Activated T-cell treated with anti-CD3 and anti-CD28 coated beads, Interleukin-2, amount 50 U/mL, for 72 hours (primary cell): ENCODE results near the gene NHS. TPM values are rescaled to one million over a fixed set of nuclear protein-coding genes. Genes with fewer than 3 reads are reported as not detected.

Experiments
- ATAC-seq, 2 donors: fragments of 150-1000 bp; cut with Tn5 transposase; replicated peaks in 1 of 2; 2 replicates each; pipeline ENCODE4 v1.10.0; 2021; ENCODE audit warnings: moderate library complexity in 2 of 2, mild to moderate bottlenecking in 1 of 2
- DNase-seq, 2 donors: peaks; one replicate each; pipeline ENCODE4 v3.0.0; 2021 to 2022; ENCODE audit warnings: mixed read lengths in 1 of 2
- H3K27ac Mint-ChIP-seq: one replicate; pipeline ENCODE4 v1.8.0; 2022; ENCODE audit warnings: mild to moderate bottlenecking, moderate library complexity, mixed read lengths
- H3K27me3 Mint-ChIP-seq: one replicate; pipeline ENCODE4 v1.8.0; 2022; ENCODE audit warnings: low read depth, mixed read lengths
- H3K36me3 Mint-ChIP-seq, 2 donors: one replicate each; pipeline ENCODE4 v1.8.0; 2022; ENCODE audit warnings: mixed read lengths in 2 of 2, mild to moderate bottlenecking in 1 of 2; ENCODE audit not compliant: insufficient read depth in 2 of 2
- H3K4me1 Mint-ChIP-seq: one replicate; pipeline ENCODE4 v1.8.0; 2022; ENCODE audit warnings: low read depth, mixed read lengths
- H3K4me3 Mint-ChIP-seq, 2 donors: one replicate each; pipeline ENCODE4 v1.8.0; 2022; ENCODE audit warnings: mild to moderate bottlenecking in 2 of 2, mixed read lengths in 2 of 2, moderate library complexity in 2 of 2
- H3K9me3 Mint-ChIP-seq, 2 donors: one replicate each; pipeline ENCODE4 v1.8.0; 2022; ENCODE audit warnings: mixed read lengths in 2 of 2
- total RNA-seq, 2 donors: library from RNA; stranded (reverse); gene quantifications; one replicate each; pipeline ENCODE4 v1.2.3, GENCODE V29; 2022

Gene NHS
- total RNA-seq, 2 donors from 2014 or later = 6.6 to 11.4 TPM

- no peaks in the 10 kb centered on the region for H3K9me3 Mint-ChIP-seq
Observed at GRCh38 chrX:17465201-17465600, 90.2 kb downstream of the NHS start.

GRCh38 chrX:17465802-17466201 lies 90.8 kb downstream of the NHS start:
- Mint-ChIP-seq H3K27me3 (peaks cover 13% of the 10 kb centered on the region), H3K9me3 (no peaks in the 10 kb centered on the region), H3K36me3 (no peaks in the 10 kb centered on the region), H3K27ac (no peak overlapping the region), H3K4me3 (no peak overlapping the region), H3K4me1 (no peaks in the 10 kb centered on the region)
- DNase-seq (no peak), ATAC-seq (no peak)

More at GRCh38 chrX:17465201-17465600, 90.2 kb downstream of the NHS start:
- no peaks in the 10 kb centered on the region for H3K4me1 Mint-ChIP-seq
- DNase-seq = no peak
- no peaks in the 10 kb centered on the region for H3K36me3 Mint-ChIP-seq
- H3K4me3 Mint-ChIP-seq = no peak overlapping the region
- peaks cover 19% of the 10 kb centered on the region for H3K27me3 Mint-ChIP-seq
- no peak for ATAC-seq
- no peak overlapping the region for H3K27ac Mint-ChIP-seq

GRCh38 chrX:17470136-17470535 lies 95.1 kb downstream of the NHS start:
- DNase-seq (no peak), ATAC-seq (no peak)
- no peak overlapping the region for H3K27ac Mint-ChIP-seq
- no peaks in the 10 kb centered on the region for H3K9me3 Mint-ChIP-seq
- no peaks in the 10 kb centered on the region for H3K27me3 Mint-ChIP-seq
- no peak overlapping the region for H3K4me3 Mint-ChIP-seq
- H3K4me1 Mint-ChIP-seq = no peaks in the 10 kb centered on the region
- no peaks in the 10 kb centered on the region for H3K36me3 Mint-ChIP-seq

- Mint-ChIP-seq H3K36me3 (no peaks in the 10 kb centered on the region), H3K4me1 (no peaks in the 10 kb centered on the region), H3K4me3 (no peak overlapping the region), H3K27me3 (peaks cover 7% of the 10 kb centered on the region), H3K27ac (no peak overlapping the region), H3K9me3 (no peaks in the 10 kb centered on the region)
- DNase-seq (no peak), ATAC-seq (no peak)
Observed at GRCh38 chrX:17471121-17471520, 96.1 kb downstream of the NHS start.

- DNase-seq (no peak), ATAC-seq (no peak)
- Mint-ChIP-seq H3K4me3 (no peak overlapping the region), H3K27me3 (peaks cover 11% of the 10 kb centered on the region), H3K9me3 (no peaks in the 10 kb centered on the region), H3K36me3 (no peaks in the 10 kb centered on the region), H3K27ac (no peak overlapping the region), H3K4me1 (no peaks in the 10 kb centered on the region)
Observed at GRCh38 chrX:17471861-17472260, 96.9 kb downstream of the NHS start.

- Mint-ChIP-seq H3K27ac (no peak overlapping the region), H3K27me3 (peaks cover 11% of the 10 kb centered on the region), H3K4me1 (no peaks in the 10 kb centered on the region), H3K36me3 (no peaks in the 10 kb centered on the region), H3K9me3 (no peaks in the 10 kb centered on the region), H3K4me3 (no peak overlapping the region)
- DNase-seq (no peak), ATAC-seq (no peak)
Observed at GRCh38 chrX:17472424-17472823, 97.4 kb downstream of the NHS start.

- Mint-ChIP-seq H3K4me1 (no peaks in the 10 kb centered on the region), H3K4me3 (no peak overlapping the region), H3K9me3 (no peaks in the 10 kb centered on the region), H3K27ac (no peak overlapping the region), H3K27me3 (peaks cover 11% of the 10 kb centered on the region), H3K36me3 (no peaks in the 10 kb centered on the region)
- DNase-seq = no peak
- ATAC-seq = no peak
Observed at GRCh38 chrX:17473021-17473420, 98.0 kb downstream of the NHS start.

GRCh38 chrX:17474892-17475291 lies 99.9 kb downstream of the NHS start:
- Mint-ChIP-seq H3K27me3 (peaks cover 18% of the 10 kb centered on the region), H3K27ac (no peak overlapping the region), H3K4me3 (no peak overlapping the region), H3K4me1 (no peaks in the 10 kb centered on the region), H3K36me3 (no peaks in the 10 kb centered on the region), H3K9me3 (no peaks in the 10 kb centered on the region)
- ATAC-seq = no peak
- DNase-seq = no peak

- Mint-ChIP-seq H3K4me1 (no peaks in the 10 kb centered on the region), H3K4me3 (no peak overlapping the region), H3K9me3 (no peaks in the 10 kb centered on the region), H3K36me3 (no peaks in the 10 kb centered on the region), H3K27ac (no peak overlapping the region), H3K27me3 (peaks cover 19% of the 10 kb centered on the region)
- no peak for ATAC-seq
- DNase-seq = no peak
Observed at GRCh38 chrX:17475449-17476217, 100.6 kb downstream of the NHS start.

- H3K27ac Mint-ChIP-seq = no peak overlapping the region
- DNase-seq (no peak), ATAC-seq (no peak)
- H3K4me1 Mint-ChIP-seq = no peaks in the 10 kb centered on the region
- H3K27me3 Mint-ChIP-seq = peaks cover 19% of the 10 kb centered on the region
- no peaks in the 10 kb centered on the region for H3K36me3 Mint-ChIP-seq
- no peaks in the 10 kb centered on the region for H3K9me3 Mint-ChIP-seq
- H3K4me3 Mint-ChIP-seq = no peak overlapping the region
Observed at GRCh38 chrX:17476411-17476810, 101.4 kb downstream of the NHS start.

GRCh38 chrX:17481086-17481485 lies 106.1 kb downstream of the NHS start:
- ATAC-seq = no peak
- no peak overlapping the region for H3K27ac Mint-ChIP-seq
- no peak overlapping the region for H3K4me3 Mint-ChIP-seq
- H3K36me3 Mint-ChIP-seq = no peaks in the 10 kb centered on the region
- H3K4me1 Mint-ChIP-seq = no peaks in the 10 kb centered on the region
- H3K27me3 Mint-ChIP-seq = peaks cover 13% of the 10 kb centered on the region
- DNase-seq = no peak
- no peaks in the 10 kb centered on the region for H3K9me3 Mint-ChIP-seq

- DNase-seq (no peak), ATAC-seq (no peak)
- Mint-ChIP-seq H3K36me3 (no peaks in the 10 kb centered on the region), H3K4me3 (no peak overlapping the region), H3K4me1 (no peaks in the 10 kb centered on the region), H3K27me3 (peaks cover 4% of the 10 kb centered on the region), H3K27ac (no peak overlapping the region), H3K9me3 (no peaks in the 10 kb centered on the region)
Observed at GRCh38 chrX:17484592-17484991, 109.6 kb downstream of the NHS start.

- Mint-ChIP-seq H3K4me1 (no peaks in the 10 kb centered on the region), H3K27me3 (no peaks in the 10 kb centered on the region), H3K4me3 (no peak overlapping the region), H3K9me3 (no peaks in the 10 kb centered on the region), H3K36me3 (no peaks in the 10 kb centered on the region), H3K27ac (no peak overlapping the region)
- DNase-seq (no peak), ATAC-seq (no peak)
Observed at GRCh38 chrX:17485391-17485790, 110.4 kb downstream of the NHS start.

- ATAC-seq = no peak
- no peak for DNase-seq
- H3K27ac Mint-ChIP-seq = no peak overlapping the region
- H3K9me3 Mint-ChIP-seq = peaks cover 2 to 5% of the 10 kb centered on the region in 2 donors
- H3K36me3 Mint-ChIP-seq = no peaks in the 10 kb centered on the region
- no peak overlapping the region for H3K4me3 Mint-ChIP-seq
- no peaks in the 10 kb centered on the region for H3K4me1 Mint-ChIP-seq
- H3K27me3 Mint-ChIP-seq = peaks cover 6% of the 10 kb centered on the region
Observed at GRCh38 chrX:17488036-17488435, 113.0 kb downstream of the NHS start.
